GM06990 (cell line): ENCODE results near the gene CBFA2T3.

Source experiments
- DNase-seq: peaks from one replicate; pipeline ENCODE4 v3.0.0-alpha.2; 2011; ENCODE audit not compliant: insufficient read length; ENCODE audit errors: extremely low read depth
- H3K27me3 ChIP-seq: replicated peaks from 2 replicates; pipeline ENCODE4 v1.6.0; 2011; ENCODE audit warnings: low read length; ENCODE audit not compliant: control insufficient read depth, insufficient read depth
- H3K36me3 ChIP-seq: 2 replicates; pipeline ENCODE4 v1.5.1; 2011; ENCODE audit warnings: low read length; ENCODE audit not compliant: control insufficient read depth, insufficient read depth
- H3K4me3 ChIP-seq: replicated peaks from 2 replicates; pipeline ENCODE4 v1.5.1; 2011; ENCODE audit warnings: low read depth, mild to moderate bottlenecking, control low read depth, low read length
- TF ChIP-seq, protein P1 (sequence below): IDR thresholded peaks from 2 replicates; pipeline ENCODE4 v1.5.1; 2011; ENCODE audit warnings: low read length, control low read depth, mild to moderate bottlenecking, inconsistent platforms; ENCODE audit not compliant: insufficient read depth, poor library complexity, severe bottlenecking

CBFA2T3 gene

DNA sequence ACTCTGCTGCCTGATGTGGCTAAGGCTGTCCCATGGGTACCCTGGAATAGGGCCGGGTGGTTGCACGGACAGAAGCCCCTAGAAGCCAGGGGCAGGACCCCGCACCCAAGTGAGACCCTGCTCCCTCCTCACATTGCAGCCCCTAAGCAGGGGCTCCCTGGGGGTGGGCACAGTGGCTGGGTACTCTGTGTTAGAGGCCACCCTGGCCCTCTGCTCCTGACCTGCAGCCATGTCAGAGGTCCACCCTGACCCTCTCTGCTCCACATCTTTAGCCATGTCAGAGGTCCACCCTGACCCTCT, 2.1 kb downstream of the CBFA2T3 start:
- DNase-seq: no peak
- H3K4me3 ChIP-seq: peak overlapping the region; percentile 85
- peaks cover 3% of the 10 kb centered on the region for H3K36me3 ChIP-seq
- TF ChIP-seq, protein P1, sequence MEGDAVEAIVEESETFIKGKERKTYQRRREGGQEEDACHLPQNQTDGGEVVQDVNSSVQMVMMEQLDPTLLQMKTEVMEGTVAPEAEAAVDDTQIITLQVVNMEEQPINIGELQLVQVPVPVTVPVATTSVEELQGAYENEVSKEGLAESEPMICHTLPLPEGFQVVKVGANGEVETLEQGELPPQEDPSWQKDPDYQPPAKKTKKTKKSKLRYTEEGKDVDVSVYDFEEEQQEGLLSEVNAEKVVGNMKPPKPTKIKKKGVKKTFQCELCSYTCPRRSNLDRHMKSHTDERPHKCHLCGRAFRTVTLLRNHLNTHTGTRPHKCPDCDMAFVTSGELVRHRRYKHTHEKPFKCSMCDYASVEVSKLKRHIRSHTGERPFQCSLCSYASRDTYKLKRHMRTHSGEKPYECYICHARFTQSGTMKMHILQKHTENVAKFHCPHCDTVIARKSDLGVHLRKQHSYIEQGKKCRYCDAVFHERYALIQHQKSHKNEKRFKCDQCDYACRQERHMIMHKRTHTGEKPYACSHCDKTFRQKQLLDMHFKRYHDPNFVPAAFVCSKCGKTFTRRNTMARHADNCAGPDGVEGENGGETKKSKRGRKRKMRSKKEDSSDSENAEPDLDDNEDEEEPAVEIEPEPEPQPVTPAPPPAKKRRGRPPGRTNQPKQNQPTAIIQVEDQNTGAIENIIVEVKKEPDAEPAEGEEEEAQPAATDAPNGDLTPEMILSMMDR: no peak
- H3K27me3 ChIP-seq: no peaks in the 10 kb centered on the region

DNA sequence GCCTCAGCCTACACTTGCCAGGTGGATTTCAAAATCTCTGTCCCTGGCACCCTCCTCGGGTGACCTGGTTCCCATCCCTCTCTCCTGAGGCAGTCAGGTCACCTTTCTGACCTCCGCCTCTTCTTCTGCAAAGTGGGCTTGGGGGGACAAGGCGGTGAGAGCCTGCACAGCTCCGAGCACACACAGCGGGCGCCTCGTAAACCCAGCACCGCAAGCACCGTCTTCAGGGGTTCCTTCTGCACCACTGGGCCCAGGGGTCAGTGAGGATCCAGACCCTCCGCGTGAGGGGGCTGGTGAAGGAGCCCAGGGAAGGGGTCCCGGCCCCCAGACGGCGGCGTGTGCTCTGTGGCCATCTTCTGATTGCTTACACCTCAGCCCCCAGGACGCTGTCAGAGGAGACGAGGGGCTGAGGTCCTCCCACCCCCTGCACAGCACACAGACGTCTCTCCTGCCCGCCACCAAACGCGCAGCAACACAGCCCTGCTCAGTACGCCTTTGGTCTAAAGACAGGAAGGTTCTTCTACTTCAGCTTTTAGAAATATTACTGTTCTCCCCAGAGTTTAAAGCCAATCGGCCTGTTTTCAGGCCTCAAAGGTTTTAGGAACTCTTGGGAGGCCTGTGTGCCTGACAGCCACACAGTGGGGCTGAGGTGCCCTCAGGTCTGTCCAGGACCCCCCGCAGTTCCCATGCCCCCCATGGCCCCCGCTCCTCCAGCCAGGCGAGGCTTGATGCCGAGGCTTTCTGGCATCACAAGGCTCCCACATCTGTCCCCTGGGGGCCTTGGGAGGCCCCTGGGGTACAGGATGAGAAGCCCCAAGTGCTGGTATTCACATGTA, 2.7 kb downstream of the CBFA2T3 start:
- Histone ChIP-seq H3K36me3 (peaks cover 3% of the 10 kb centered on the region), H3K4me3 (peak overlapping the region; percentile 85), H3K27me3 (no peaks in the 10 kb centered on the region)
- TF ChIP-seq, protein P1: no peak
- DNase-seq: no peak

DNA sequence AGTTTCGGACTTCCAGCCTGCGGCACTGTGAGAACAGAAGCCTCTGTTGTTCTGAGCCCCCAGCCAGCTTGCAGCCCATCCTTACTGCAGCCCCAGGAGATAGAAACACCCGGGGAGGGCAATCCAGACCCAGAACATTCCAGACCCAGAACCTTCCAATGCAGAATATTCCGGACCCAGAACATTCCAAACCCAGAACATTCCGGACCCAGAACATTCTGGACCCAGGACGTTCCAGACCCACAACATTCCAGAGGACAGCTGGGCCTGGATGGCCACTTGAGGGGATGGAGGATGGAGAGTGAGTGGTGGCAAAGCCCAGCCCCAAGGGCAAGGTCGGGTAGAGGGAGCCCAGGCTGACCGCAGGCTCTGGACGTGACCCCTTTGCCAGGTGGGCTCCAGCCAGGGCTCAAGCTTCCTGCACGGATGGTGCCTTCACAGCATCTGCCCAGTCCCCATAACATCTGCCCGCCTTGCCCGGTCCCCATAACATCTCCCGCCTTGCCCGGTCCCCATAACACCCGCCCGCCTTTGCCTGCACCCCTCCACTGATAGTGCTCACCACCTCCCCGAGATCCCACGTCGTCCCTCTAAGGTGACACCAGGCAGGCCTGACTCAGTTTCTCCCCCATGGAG, 3.5 kb downstream of the CBFA2T3 start:
- peak overlapping the region; percentile 85 for H3K4me3 ChIP-seq
- TF ChIP-seq, protein P1: no peak
- DNase-seq: no peak
- peaks cover 3% of the 10 kb centered on the region for H3K36me3 ChIP-seq
- H3K27me3 ChIP-seq: no peaks in the 10 kb centered on the region

DNA sequence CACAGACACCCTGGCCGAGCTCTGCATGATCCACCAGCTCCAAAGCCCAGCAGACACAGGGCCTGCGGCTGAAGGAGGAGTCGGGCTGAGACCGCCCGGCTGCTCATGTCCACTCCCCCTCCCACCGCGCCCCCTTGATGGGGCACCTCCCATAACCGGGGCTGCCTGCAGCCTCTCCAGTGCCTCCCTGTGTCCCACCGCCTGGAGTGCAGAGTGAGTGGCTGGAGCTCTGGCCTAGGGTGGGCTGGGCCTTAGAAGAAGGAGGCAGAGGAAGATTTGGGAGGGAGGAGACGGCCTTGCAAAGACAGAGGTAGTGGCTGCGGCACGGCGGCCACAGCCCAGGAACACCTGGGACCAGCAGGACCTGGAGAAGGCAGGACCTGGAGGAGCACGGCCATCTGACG, 4.0 kb downstream of the CBFA2T3 start:
- peak overlapping the region; percentile 85 for H3K4me3 ChIP-seq
- TF ChIP-seq, protein P1: no peak
- no peak for DNase-seq
- H3K27me3 ChIP-seq: no peaks in the 10 kb centered on the region
- peaks cover 3% of the 10 kb centered on the region for H3K36me3 ChIP-seq

DNA sequence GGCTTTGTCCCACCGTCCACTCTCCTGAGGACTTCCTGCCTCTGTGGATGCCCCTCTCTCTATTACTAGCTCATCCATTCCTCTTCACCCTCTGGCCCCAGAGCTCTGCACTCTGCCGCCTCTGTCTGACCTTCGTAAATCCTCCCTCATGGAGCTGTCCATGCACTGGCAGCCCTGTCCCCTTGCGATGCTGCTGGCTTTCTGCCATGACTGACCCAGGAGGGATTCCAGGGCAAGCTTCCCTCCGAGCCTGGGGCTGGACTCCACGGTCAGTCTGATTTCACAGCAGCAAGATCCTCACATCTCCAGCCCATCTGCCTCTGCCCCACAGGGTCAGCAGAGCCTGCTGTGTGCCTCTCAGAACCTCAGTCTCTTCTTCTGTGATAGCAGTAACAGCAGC, 4.7 kb downstream of the CBFA2T3 start:
- DNase-seq: no peak
- Histone ChIP-seq H3K4me3 (peak overlapping the region; percentile 85), H3K27me3 (no peaks in the 10 kb centered on the region), H3K36me3 (peaks cover 3% of the 10 kb centered on the region)
- TF ChIP-seq, protein P1: no peak
